HG02938 (cell line): ENCODE results near the gene KDM4C.
"Not testable (repeated sequence)": the region's sequence is repeated elsewhere in the genome, so short reads cannot be mapped to it uniquely, and the experiment has no call there.

ENCODE experiments used
- ATAC-seq: cut with Tn5 transposase; IDR thresholded peaks from one replicate; pipeline ENCODE4 v1.9.1; 2021; ENCODE audit warnings: mild to moderate bottlenecking, moderate library complexity; ENCODE audit not compliant: unreplicated experiment

KDM4C gene

GRCh38 chr9:6926436-6926835 lies 168.7 kb downstream of the KDM4C start:
- no peak for ATAC-seq

GRCh38 chr9:6927838-6928237 lies 170.1 kb downstream of the KDM4C start:
- no peak for ATAC-seq

GRCh38 chr9:6928863-6929262 lies 171.1 kb downstream of the KDM4C start:
- ATAC-seq = no peak

- ATAC-seq = no peak
These were observed 171.9 kb downstream of the KDM4C start for GRCh38 chr9:6929441-6930215.

- no peak for ATAC-seq
These were observed 173.1 kb downstream of the KDM4C start for GRCh38 chr9:6930827-6931226.

- peak; percentile 89 for ATAC-seq
These were observed 174.1 kb downstream of the KDM4C start for GRCh38 chr9:6931913-6932312.

GRCh38 chr9:6936103-6936502 lies 178.3 kb downstream of the KDM4C start:
- ATAC-seq = no peak

- ATAC-seq = no peak
These were observed 179.4 kb downstream of the KDM4C start for GRCh38 chr9:6937209-6937608.

GRCh38 chr9:6938447-6938846 lies 180.7 kb downstream of the KDM4C start:
- ATAC-seq = no peak

- no peak for ATAC-seq
These were observed 181.1 kb downstream of the KDM4C start for GRCh38 chr9:6938873-6939272.

- ATAC-seq = no peak
These were observed 183.7 kb downstream of the KDM4C start for GRCh38 chr9:6941501-6941900.

- no peak for ATAC-seq
These were observed 184.6 kb downstream of the KDM4C start for GRCh38 chr9:6942406-6942805.

- ATAC-seq = no peak
These were observed 185.5 kb downstream of the KDM4C start for GRCh38 chr9:6943293-6943692.

- no peak for ATAC-seq
These were observed 186.3 kb downstream of the KDM4C start for GRCh38 chr9:6944093-6944551.

GRCh38 chr9:6944896-6945295 lies 187.1 kb downstream of the KDM4C start:
- no peak for ATAC-seq

- ATAC-seq = no peak
These were observed 188.0 kb downstream of the KDM4C start for GRCh38 chr9:6945816-6946215.

GRCh38 chr9:6946583-6947166 lies 188.9 kb downstream of the KDM4C start:
- no peak for ATAC-seq

GRCh38 chr9:6948921-6949320 lies 191.1 kb downstream of the KDM4C start:
- not testable (repeated sequence) for ATAC-seq

GRCh38 chr9:6955251-6955921 lies 197.6 kb downstream of the KDM4C start:
- no peak for ATAC-seq

- no peak for ATAC-seq
These were observed 199.1 kb downstream of the KDM4C start for GRCh38 chr9:6956879-6957278.

GRCh38 chr9:6959270-6960000 lies 201.7 kb downstream of the KDM4C start:
- no peak for ATAC-seq
